GM19023 (cell line): ENCODE measurements around the gene CRAT.
A peak's percentile ranks its signal among the peaks of the same experiment; 100 is the strongest.

Source experiments
- ATAC-seq: cut with Tn5 transposase; IDR thresholded peaks from one replicate; pipeline ENCODE4 v1.9.1; 2021; ENCODE audit warnings: mild to moderate bottlenecking, moderate library complexity; ENCODE audit not compliant: unreplicated experiment

Gene CRAT

DNA sequence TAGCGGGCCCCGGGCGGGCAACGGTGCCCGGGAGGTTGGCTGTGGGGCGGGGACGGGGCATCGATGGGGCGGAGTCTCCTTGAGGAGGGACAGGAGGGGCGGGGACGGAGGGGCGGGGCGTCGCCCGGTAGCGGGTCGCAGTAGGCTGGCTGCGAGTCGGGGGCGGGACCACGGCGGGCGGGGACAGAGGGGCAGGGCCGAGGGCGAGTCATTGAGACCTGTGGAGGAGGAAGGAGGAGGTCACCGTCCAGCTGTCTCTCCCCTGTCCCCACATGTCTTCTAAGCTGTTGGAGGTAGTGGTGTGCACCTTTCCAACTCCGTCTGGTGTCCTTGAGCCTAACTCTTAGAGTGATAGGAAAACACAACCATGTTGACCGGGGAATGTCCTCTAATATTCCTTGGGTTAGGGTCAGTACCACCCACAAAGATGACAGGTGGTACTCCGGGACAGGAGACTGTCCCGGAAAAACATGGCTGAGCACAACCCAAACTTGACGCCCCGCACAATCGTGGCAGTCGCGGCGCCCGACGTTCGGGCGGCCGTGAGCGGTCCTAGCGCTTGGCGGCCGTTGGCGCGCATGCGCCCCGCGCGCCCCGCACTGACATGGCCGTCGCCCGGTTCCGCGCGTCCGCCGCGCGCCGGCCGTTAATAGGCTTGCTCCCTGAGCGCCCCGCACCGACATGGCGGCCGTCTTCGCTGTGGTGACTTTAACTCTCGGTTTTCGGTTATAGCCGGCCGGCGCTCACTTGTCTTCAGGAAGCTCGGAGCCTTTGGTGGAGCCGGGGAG is at the start of gene CRAT, which contains the start of gene PTPA:
Gene CRAT, minus strand, starts transcription at position 54 of the 788 bp plus-strand sequence. CDS start 284 bp downstream, outside the sequence.
Gene PTPA, plus strand, starts transcription at position 676 of the 788 bp plus-strand sequence. CDS start 186 bp downstream, outside the sequence.
- ATAC-seq: peak; percentile 78

GRCh38 chr9:129156163-129156562 is 45.6 kb upstream of the CRAT start:
- ATAC-seq: no peak

GRCh38 chr9:129154866-129155477 is 44.4 kb upstream of the CRAT start:
- ATAC-seq: no peak

- ATAC-seq: no peak
Measured at GRCh38 chr9:129151469-129151868, 40.9 kb upstream of the CRAT start.

- no peak for ATAC-seq
Measured at GRCh38 chr9:129150672-129151211, 40.1 kb upstream of the CRAT start.

- no peak for ATAC-seq
Measured at GRCh38 chr9:129150122-129150521, 39.5 kb upstream of the CRAT start.

DNA sequence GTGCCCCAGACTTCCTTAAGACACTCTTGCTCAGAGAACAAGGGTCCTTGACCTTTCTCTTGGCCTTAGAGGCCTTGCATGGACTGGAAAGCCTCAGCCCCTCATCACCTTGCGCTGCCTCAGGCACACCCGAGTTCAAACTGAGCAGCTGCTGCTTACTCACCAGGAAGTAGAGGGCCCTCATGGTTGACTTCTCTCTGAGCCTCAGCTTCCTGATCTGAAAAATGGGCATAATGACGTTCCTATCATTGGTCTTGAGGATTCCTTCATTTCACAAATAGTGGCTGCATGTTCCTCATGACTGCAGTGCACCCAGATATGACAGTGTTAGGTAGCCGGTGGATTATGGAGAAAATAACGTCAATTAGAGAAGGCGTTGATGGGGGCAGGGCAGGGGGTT is 38.8 kb upstream of the CRAT start:
- no peak for ATAC-seq

GRCh38 chr9:129148463-129149204 is 38.0 kb upstream of the CRAT start:
- no peak for ATAC-seq

DNA sequence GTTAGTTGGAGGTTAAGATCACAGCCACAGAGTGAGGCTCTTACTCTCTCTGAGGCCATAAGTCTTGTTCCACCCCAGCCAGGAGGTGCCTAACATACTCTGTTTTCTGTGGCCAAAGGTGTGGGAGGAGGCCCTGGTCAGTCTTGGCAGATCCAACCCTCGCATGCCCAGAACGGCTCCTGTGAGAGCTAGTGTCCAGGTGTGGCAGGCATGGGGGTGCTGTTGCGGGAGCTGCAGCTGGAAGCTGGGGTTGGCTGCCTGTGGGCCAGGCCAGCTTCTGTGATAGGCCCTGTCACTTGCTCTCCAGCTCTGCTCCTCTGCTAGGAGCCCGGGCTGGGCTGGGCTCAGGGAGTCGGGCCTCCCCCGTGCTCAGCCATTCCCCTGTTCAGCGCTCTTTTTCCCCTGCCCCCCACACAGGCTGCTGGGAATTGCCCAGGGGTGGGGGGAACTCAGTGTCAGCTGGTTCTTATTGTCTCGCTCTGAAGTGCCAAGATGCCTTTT is 35.9 kb upstream of the CRAT start:
- ATAC-seq: no peak

DNA sequence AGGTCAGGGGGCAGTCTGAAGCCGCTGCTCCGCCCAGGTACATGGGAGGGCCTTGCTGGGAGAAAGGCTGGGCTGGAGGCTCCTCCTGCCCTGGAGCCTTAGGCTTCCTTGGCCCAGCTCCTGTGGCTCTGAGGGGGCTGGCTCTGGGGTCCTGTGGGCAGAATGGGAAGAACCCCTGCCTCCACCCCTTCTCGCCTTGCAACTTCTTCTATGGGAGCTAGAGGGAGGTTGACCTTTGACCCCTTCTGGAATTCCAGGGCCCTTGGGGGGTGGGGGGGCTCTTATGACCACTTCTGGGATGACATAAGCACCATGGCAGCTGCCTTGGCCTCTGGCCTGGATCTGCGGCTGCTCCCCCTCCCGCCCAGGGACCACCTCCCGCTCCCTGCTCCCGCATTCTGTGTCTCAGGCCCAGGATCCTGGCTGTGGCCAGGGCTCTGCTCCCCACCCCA is 35.3 kb upstream of the CRAT start:
- ATAC-seq: no peak

GRCh38 chr9:129145316-129145715 is 34.7 kb upstream of the CRAT start:
- ATAC-seq: no peak

- ATAC-seq: no peak
Measured at GRCh38 chr9:129143031-129143927, 32.7 kb upstream of the CRAT start.

DNA sequence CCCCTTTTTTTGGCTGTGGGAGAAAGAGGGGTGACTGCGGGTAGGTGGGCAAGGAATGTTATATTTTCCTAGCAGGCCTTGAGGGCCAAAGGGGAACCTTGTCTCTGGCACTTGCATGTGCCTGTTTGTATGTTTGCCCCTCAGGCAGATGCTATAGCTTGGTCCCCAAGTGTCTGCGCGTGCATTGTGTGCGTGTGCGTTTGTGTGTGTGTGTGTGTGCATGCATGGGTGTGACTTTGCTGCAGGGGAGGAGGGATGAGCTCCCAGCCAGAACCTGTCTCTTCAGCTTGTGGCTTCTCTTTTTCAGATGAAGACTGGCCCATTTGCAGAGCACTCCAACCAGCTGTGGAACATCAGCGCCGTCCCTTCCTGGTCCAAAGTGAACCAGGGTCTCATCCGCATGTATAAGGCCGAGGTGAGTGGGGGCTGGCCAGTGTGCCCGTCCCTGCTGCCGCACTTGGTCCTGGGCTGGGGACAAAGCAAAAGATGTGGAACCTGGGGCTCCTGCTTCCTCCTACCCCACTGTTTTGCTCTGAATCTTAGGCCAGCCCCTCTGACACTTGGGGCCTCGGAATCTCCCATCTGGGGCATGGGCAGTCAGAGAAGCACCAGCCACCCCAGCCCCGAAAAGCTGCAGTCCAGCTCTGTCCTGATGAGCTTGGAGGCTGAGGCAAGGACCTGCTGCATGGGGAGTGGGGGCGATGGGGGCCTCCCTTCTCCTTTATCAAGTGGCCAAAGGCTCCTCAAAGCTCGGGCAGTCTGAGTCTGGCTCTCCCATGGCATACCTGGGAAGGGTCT is 31.7 kb upstream of the CRAT start:
- ATAC-seq: no peak

GRCh38 chr9:129141066-129142041 is 30.8 kb upstream of the CRAT start:
- ATAC-seq: no peak

GRCh38 chr9:129140397-129141065 is 29.9 kb upstream of the CRAT start:
- peak; percentile 4 for ATAC-seq

GRCh38 chr9:129139993-129140396 is 29.4 kb upstream of the CRAT start:
- ATAC-seq: peak; percentile 49

DNA sequence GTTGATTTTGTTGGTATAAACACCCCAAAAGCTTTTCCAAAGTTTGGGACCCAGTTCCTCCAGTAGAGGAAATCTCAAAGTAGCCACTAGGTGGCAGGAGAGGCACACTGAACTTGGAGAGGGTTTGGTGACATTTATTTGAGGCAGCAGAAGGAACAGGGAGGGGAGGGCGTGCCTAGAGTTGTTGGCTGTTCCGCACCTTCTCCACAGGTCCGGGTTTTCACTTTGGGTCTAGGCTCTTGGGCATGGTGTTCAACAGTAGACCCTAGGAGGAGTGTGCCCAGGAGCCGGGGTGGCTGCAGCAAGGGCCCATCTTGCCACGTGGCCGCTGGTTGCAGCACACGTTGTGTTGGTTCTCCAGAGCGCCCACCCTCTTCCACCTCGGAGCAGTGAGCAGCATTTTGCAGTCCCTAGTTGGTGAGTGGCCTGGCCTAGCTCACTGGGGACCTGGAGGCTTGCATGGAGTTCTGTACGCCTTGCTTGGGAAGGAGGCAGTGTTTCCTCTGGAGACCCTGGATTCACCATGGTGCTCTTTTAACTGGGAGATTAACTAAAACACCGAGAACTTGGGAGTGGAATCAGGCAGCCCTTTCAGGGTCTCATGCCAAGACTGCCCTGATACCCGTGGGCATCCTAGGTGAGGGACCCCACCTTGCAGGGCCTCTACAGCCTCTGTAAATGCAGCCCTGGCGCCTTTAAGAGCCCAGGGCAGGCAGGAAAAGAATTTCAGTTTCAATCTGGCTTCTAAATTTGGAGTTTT is 28.8 kb upstream of the CRAT start:
- ATAC-seq: no peak
